Right cardiac atrium (tissue), 5 donors: ENCODE data around the gene TBCA. TPM values are rescaled to one million over a fixed set of nuclear protein-coding genes. Genes with fewer than 3 reads are reported as not detected.

Source experiments
- ATAC-seq, 2 donors: fragments of 200-7000 bp; cut with Tn5 transposase; one replicate each; pipeline versions ENCODE4 v1.8.0 to v1.9.1; 2020; ENCODE audit warnings: moderate library complexity in 2 of 2, mild to moderate bottlenecking in 1 of 2
- DNase-seq, 3 donors: peaks; one replicate each; pipeline ENCODE4 v3.0.0-alpha.2; 2020
- H3K27ac ChIP-seq: one replicate; pipeline ENCODE4 v1.5.1; 2013; ENCODE audit warnings: mild to moderate bottlenecking, low read length, control low read depth, moderate library complexity
- H3K27me3 ChIP-seq: one replicate; pipeline ENCODE4 v1.6.1; 2013; ENCODE audit not compliant: control insufficient read depth, insufficient read depth
- H3K4me1 ChIP-seq: one replicate; pipeline ENCODE4 v1.6.1; 2013; ENCODE audit warnings: low read length; ENCODE audit not compliant: control insufficient read depth, insufficient read depth
- H3K4me3 ChIP-seq: one replicate; pipeline ENCODE4 v1.5.1; 2013; ENCODE audit warnings: low read length, control low read depth
- H3K9me3 ChIP-seq: one replicate; pipeline ENCODE4 v1.6.1; 2013; ENCODE audit warnings: low read length; ENCODE audit not compliant: control insufficient read depth
- WGBS: extraction: QIAGEN DNeasy Blood & Tissue Kit; methylation state at CpG from one replicate; pipeline ENCODE4 v1.1.7; 2013; 5-methylcytosine and 5-hydroxymethylcytosine counted together
- intact Hi-C, 4 donors: fragments of 100-400 bp; cut with DNase I; formaldehyde crosslinking; loops; one replicate each; pipeline versions ENCODE4 v1.11.0 to v1.14.0; 2022 to 2023
- polyA plus RNA-seq: library from polyadenylated mRNA; stranded (reverse); fragments of 200-250 nt; gene quantifications from one replicate; pipeline ENCODE4 v1.2.3, GENCODE V29; 2013
- total RNA-seq, 4 donors: library from RNA; stranded (reverse); fragmentation: NEBNext Ultra II Directional; extraction: Animal tissue kit (Norgen Biotek cat#: 25700); gene quantifications; one replicate each; pipeline ENCODE4 v1.2.1, GENCODE V29; 2021
- donor health status: healthy with polysubstance abuse.
- donor health status: DM: no; HTN: yes; CAD: no.
- donor health status: DM: no; HTN: no; CAD: no.
- donor health status: DM: no; HTN: yes; CAD: no; lungs with severe emphysema.
- donor health status: DM: yes; HTN: yes; CAD: no.

The TBCA gene
- total and polyA plus RNA-seq, 5 donors, result 123 to 183 (median 154) TPM

GRCh38 chr5:77641397-77641943, 134.7 kb downstream of the TBCA start:
- Histone ChIP-seq H3K27me3 (no peaks in the 10 kb centered on the region), H3K27ac (no peak overlapping the region), H3K4me1 (peaks cover 6% of the 10 kb centered on the region), H3K9me3 (no peaks in the 10 kb centered on the region), H3K4me3 (no peak overlapping the region)
- 11% methylated on average over 23 of the region's 23 CpGs for WGBS
- ATAC-seq (no peak), DNase-seq (no peak)
- intact Hi-C loops, result loop anchor here in 1 of 4 donors (10.0 kb wide), 1 partner anchor 363 kb away; no protein-coding TSS in a partner anchor

Other genes with a start within 250 kb of the TBCA start
- gene OTP, start 137.6 kb downstream of the TBCA start, total RNA-seq, result not detected
- gene OTP, start 137.6 kb downstream of the TBCA start, polyA plus RNA-seq, result not detected